H4 (cell line): ENCODE data around the gene YDJC. TPM values are rescaled to one million over a fixed set of nuclear protein-coding genes. Genes with fewer than 3 reads are reported as not detected.
"Not testable (repeated sequence)": the region's sequence is repeated elsewhere in the genome, so short reads cannot be mapped to it uniquely, and the experiment has no call there.

Source experiments
- DNase-seq: peaks from one replicate; pipeline ENCODE4 v3.0.0-alpha.2; 2015; ENCODE audit warnings: low spot score
- total RNA-seq: library from RNA; depleted of rRNA; stranded (reverse); fragments of >200 nt; shearing (Covaris generic); gene quantifications from 2 replicates; pipeline ENCODE4 v1.2.3, GENCODE V29; 2014; rRNA removed

YDJC gene
- 26.7 and 35.4 TPM in 2 replicates for total RNA-seq

- peak; percentile 86 for DNase-seq
Observed at GRCh38 chr22:21629255-21630149, at the start of gene YDJC. TSS of gene YDJC (minus strand) at chr22:21630022. CDS start at chr22:21630014, 8 bp downstream.

GRCh38 chr22:21679383-21679782 lies 49.6 kb upstream of the YDJC start:
- no peak for DNase-seq

- not testable (repeated sequence) for DNase-seq
Observed at GRCh38 chr22:21678842-21679241, 49.0 kb upstream of the YDJC start.

GRCh38 chr22:21677606-21678443 lies 48.0 kb upstream of the YDJC start:
- no peak for DNase-seq

GRCh38 chr22:21674638-21675245 lies 44.9 kb upstream of the YDJC start:
- DNase-seq: no peak

GRCh38 chr22:21673534-21674321 lies 43.9 kb upstream of the YDJC start:
- DNase-seq: no peak

GRCh38 chr22:21672107-21672629 lies 42.3 kb upstream of the YDJC start:
- DNase-seq: no peak

GRCh38 chr22:21669026-21669425 lies 39.2 kb upstream of the YDJC start:
- DNase-seq: no peak

- no peak for DNase-seq
Observed at GRCh38 chr22:21666786-21667185, 37.0 kb upstream of the YDJC start.

- DNase-seq: no peak
Observed at GRCh38 chr22:21665047-21665851, 35.4 kb upstream of the YDJC start.

GRCh38 chr22:21663738-21664137 lies 33.9 kb upstream of the YDJC start:
- no peak for DNase-seq

GRCh38 chr22:21661991-21662390 lies 32.2 kb upstream of the YDJC start:
- DNase-seq: no peak

GRCh38 chr22:21660904-21661303 lies 31.1 kb upstream of the YDJC start:
- DNase-seq: no peak

- DNase-seq: no peak
Observed at GRCh38 chr22:21659864-21660525, 30.2 kb upstream of the YDJC start.

- DNase-seq: no peak
Observed at GRCh38 chr22:21657360-21658032, 27.7 kb upstream of the YDJC start.

GRCh38 chr22:21657020-21657359 lies 27.2 kb upstream of the YDJC start:
- no peak for DNase-seq

GRCh38 chr22:21652547-21653545 lies 23.0 kb upstream of the YDJC start:
- no peak for DNase-seq

GRCh38 chr22:21652010-21652546 lies 22.3 kb upstream of the YDJC start:
- peak; percentile 57 for DNase-seq
